ENCODE data around the gene RPSA.

DNA sequence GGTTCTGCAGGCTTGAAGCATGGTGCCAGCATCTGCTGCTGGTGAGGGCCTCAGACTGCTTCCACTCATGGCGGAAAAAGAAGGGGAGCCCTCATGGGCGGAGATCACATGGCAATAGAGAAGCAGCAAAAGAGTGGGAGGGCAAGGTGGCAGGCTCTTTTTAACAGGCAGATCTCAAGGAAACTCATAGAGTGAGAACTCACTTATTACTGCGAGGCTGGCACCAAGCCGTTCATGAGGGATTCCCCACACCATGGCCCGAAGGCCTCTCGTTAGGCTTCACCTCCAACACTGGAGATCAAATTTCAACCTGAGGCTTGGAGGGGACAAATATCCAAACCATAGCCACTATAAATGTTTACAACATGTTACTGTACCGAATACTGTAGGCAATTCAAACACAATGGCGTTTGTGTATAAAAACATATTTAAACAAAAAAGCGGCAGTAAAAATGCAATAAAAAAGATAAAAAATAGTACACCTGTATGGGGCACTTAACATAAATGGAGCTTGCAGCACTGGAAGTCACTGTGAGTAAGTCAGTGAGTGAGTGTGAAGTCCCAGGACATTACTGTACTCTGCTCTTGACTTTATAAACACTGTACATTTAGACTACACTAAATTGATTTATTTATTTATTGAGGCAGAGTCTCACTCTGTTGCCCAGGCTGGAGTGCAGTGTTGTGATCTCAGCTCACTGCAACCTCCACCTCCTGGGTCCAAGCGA, 42.1 kb downstream of the RPSA start:
- TF ChIP-seq POLR2A (IDR thresholded peaks at IDR 0.05; ENCODE audit: low read length) (no peak), GATA1 (IDR thresholded peaks at IDR 0.05; ENCODE audit: low read depth, low read length) (no peak)

Measured in erythroblast (primary cell).